HG03354 (cell line): ENCODE data around the gene GABPA.
A peak's percentile ranks its signal among the peaks of the same experiment; 100 is the strongest.
"Not testable (repeated sequence)": the region's sequence is repeated elsewhere in the genome, so short reads cannot be mapped to it uniquely, and the experiment has no call there.

ENCODE experiments used
- ATAC-seq: cut with Tn5 transposase; IDR thresholded peaks from one replicate; pipeline ENCODE4 v1.9.1; 2021; ENCODE audit warnings: mild to moderate bottlenecking; ENCODE audit not compliant: unreplicated experiment, poor library complexity, severe bottlenecking

GABPA gene

GRCh38 chr21:25734904-25735645, at the start of gene GABPA, which contains the start of gene ATP5PF:
Gene GABPA (plus strand): TSS chr21:25734972. CDS start chr21:25741599, 6,627 bp downstream.
Gene ATP5PF (minus strand): TSS chr21:25734904. CDS start chr21:25729794, 5,110 bp downstream.
- ATAC-seq: peak; percentile 89

GRCh38 chr21:25687787-25688186, 47.0 kb upstream of the GABPA start:
- ATAC-seq: no peak

GRCh38 chr21:25688275-25689155, 46.3 kb upstream of the GABPA start:
- no peak for ATAC-seq

GRCh38 chr21:25689226-25689625, 45.5 kb upstream of the GABPA start:
- no peak for ATAC-seq

GRCh38 chr21:25691976-25692375, 42.8 kb upstream of the GABPA start:
- no peak for ATAC-seq

- ATAC-seq: not testable (repeated sequence)
Observed at GRCh38 chr21:25695461-25695860, 39.3 kb upstream of the GABPA start.

- no peak for ATAC-seq
Observed at GRCh38 chr21:25700741-25701140, 34.0 kb upstream of the GABPA start.

- ATAC-seq: no peak
Observed at GRCh38 chr21:25701529-25701928, 33.2 kb upstream of the GABPA start.

- ATAC-seq: no peak
Observed at GRCh38 chr21:25708467-25709065, 26.2 kb upstream of the GABPA start.

- ATAC-seq: no peak
Observed at GRCh38 chr21:25709684-25710265, 25.0 kb upstream of the GABPA start.

GRCh38 chr21:25710550-25710949, 24.2 kb upstream of the GABPA start:
- ATAC-seq: no peak

- ATAC-seq: not testable (repeated sequence)
Observed at GRCh38 chr21:25714066-25714465, 20.7 kb upstream of the GABPA start.

- ATAC-seq: no peak
Observed at GRCh38 chr21:25717491-25718147, 17.2 kb upstream of the GABPA start.

GRCh38 chr21:25721987-25722386, 12.8 kb upstream of the GABPA start:
- no peak for ATAC-seq

GRCh38 chr21:25722631-25723030, 12.1 kb upstream of the GABPA start:
- no peak for ATAC-seq

GRCh38 chr21:25732091-25732760, 2.5 kb upstream of the GABPA start:
- ATAC-seq: no peak

GRCh38 chr21:25733859-25734653, 716 bp upstream of the GABPA start:
- peak; percentile 16 for ATAC-seq

- no peak for ATAC-seq
Observed at GRCh38 chr21:25734654-25734903, 193 bp upstream of the GABPA start.
